ENCODE measurements around the gene RALGDS. TPM values are rescaled to one million over a fixed set of nuclear protein-coding genes. Genes with fewer than 3 reads are reported as not detected.
"Not testable (repeated sequence)": the region's sequence is repeated elsewhere in the genome, so short reads cannot be mapped to it uniquely, and the experiment has no call there.

RALGDS gene
- total and polyA plus RNA-seq, 2 donors: 32.0 to 53.9 TPM

DNA sequence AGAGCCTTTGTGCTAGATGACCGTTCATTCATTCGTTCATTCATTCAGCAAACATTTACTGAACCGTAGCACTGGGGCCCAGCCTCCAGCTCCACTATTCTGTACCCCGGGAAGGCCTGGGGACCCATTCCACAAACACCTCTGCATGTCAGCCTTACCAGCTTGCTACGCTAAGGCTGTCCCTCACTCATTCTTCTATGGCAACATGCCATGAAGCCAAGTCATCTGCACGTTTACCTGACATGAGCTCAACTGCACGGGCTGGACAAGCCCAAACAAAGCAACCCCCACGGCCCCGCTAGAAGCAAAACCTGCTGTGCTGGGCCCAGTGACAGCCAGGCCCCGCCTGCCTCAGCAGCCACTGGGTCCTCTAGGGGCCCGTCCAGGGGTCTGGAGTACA lies 53.2 kb downstream of the RALGDS start:
- WGBS: 77% methylated on average over 11 of the region's 11 CpGs
- H3K4me3 ChIP-seq (ENCODE audit: low read depth, low read length): no peak overlapping the region
- H3K27ac ChIP-seq (ENCODE audit: low read depth): no peak overlapping the region
- H3K4me1 ChIP-seq (ENCODE audit: insufficient read depth): no peaks in the 10 kb centered on the region
- H3K36me3 ChIP-seq (ENCODE audit: insufficient read depth): no peaks in the 10 kb centered on the region
- DNase-seq (ENCODE audit: extremely low spot score): peak; percentile 50

DNA sequence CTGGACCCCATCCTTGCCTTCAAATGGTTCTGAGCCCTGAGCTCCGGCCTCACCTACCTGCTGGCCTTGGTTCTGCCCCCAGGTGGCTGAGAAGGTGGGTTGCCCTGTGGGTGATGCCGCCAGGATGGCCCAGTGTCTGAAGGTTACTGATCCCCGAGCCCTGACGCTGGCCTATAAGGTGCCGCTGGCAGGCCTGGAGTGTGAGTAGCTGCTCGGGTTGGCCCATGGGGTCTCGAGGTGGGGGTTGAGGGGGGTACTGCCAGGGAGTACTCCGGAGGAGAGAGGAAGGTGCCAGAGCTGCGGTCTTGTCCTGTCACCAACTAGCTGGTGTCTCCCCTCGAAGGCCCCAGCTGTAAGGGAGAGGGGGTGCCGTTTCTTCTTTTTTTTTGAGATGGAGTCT lies 54.0 kb downstream of the RALGDS start:
- H3K4me3 ChIP-seq (ENCODE audit: low read depth, low read length): no peak overlapping the region
- no peak for DNase-seq (ENCODE audit: extremely low spot score)
- WGBS: 92% methylated on average over 11 of the region's 11 CpGs

DNA sequence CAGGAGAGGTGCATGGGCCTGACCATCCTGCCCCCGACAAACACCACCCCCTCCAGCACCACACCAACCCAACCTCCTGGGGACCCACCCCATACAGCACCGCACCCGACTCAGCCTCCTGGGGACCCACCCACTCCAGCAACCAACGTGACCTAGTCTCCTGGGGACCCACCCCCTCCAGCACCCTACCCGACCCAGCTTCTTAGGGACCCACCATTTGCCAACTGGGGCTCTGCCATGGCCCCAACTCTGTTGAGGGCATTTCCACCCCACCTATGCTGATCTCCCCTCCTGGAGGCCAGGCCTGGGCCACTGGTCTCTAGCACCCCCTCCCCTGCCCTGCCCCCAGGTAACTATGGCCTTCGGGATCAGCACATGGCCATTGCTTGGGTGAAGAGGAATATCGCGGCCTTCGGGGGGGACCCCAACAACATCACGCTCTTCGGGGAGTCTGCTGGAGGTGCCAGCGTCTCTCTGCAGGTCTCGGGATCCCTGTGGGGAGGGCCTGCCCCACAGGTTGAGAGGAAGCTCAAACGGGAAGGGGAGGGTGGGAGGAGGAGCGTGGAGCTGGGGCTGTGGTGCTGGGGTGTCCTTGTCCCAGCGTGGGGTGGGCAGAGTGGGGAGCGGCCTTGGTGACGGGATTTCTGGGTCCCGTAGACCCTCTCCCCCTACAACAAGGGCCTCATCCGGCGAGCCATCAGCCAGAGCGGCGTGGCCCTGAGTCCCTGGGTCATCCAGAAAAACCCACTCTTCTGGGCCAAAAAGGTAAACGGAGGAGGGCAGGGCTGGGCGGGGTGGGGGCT lies 54.7 kb downstream of the RALGDS start:
- no peak for DNase-seq (ENCODE audit: extremely low spot score)
- no peak overlapping the region for H3K27ac ChIP-seq (ENCODE audit: low read depth)
- H3K4me3 ChIP-seq (ENCODE audit: low read depth, low read length): no peak overlapping the region
- 93% methylated on average over 25 of the region's 25 CpGs for WGBS
- H3K36me3 ChIP-seq (ENCODE audit: insufficient read depth): no peaks in the 10 kb centered on the region
- H3K4me1 ChIP-seq (ENCODE audit: insufficient read depth): no peaks in the 10 kb centered on the region

More for the DNA sequence above, 54.0 kb downstream of the RALGDS start:
- Histone ChIP-seq H3K4me1 (ENCODE audit: insufficient read depth) (no peaks in the 10 kb centered on the region), H3K27ac (ENCODE audit: low read depth) (no peak overlapping the region), H3K36me3 (ENCODE audit: insufficient read depth) (no peaks in the 10 kb centered on the region)

- no peaks in the 10 kb centered on the region for H3K36me3 ChIP-seq (ENCODE audit: insufficient read depth)
- no peak for DNase-seq (ENCODE audit: extremely low spot score)
- no peaks in the 10 kb centered on the region for H3K4me1 ChIP-seq (ENCODE audit: insufficient read depth)
- no peak overlapping the region for H3K4me3 ChIP-seq (ENCODE audit: low read depth, low read length)
- WGBS: 97% methylated on average over 17 of the region's 17 CpGs
- no peak overlapping the region for H3K27ac ChIP-seq (ENCODE audit: low read depth)
These were observed 56.0 kb downstream of the RALGDS start for GRCh38 chr9:133065070-133065388.

- Histone ChIP-seq H3K27ac (ENCODE audit: low read depth) (no peak overlapping the region), H3K4me3 (ENCODE audit: low read depth, low read length) (no peak overlapping the region), H3K36me3 (ENCODE audit: insufficient read depth) (no peaks in the 10 kb centered on the region), H3K4me1 (ENCODE audit: insufficient read depth) (no peaks in the 10 kb centered on the region)
- no peak for DNase-seq (ENCODE audit: extremely low spot score)
- WGBS: 94% methylated on average over 30 of the region's 30 CpGs
These were observed 56.6 kb downstream of the RALGDS start for GRCh38 chr9:133064241-133065069.

DNA sequence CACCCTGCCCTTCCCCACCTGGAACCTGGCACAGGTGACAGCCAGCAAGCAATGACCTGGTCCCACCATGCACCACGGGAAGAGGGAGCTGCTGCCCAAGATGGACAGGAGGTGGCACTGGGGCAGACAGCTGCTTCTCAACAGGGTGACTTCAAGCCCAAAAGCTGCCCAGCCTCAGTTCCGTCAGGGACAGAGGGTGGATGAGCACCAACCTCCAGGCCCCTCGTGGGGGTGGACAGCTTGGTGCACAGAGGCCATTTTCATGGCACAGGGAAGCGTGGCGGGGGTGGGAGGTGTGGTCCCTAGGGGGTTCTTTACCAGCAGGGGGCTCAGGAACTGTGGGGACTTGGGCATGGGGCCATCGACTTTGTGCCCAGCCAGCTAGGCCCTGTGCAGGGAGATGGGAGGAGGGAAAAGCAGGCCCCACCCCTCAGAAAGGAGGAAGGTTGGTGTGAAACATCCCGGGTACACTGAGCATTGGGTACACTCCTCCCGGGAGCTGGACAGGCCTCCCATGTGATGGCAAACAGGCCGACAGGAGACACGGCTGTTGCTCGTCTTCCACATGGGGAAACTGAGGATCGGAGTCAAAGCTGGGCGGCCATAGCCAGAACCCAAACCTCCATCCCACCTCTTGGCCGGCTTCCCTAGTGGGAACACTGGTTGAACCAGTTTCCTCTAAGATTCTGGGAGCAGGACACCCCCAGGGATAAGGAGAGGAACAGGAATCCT lies 57.4 kb downstream of the RALGDS start:
- H3K4me3 ChIP-seq (ENCODE audit: low read depth, low read length): no peak overlapping the region
- H3K36me3 ChIP-seq (ENCODE audit: insufficient read depth): no peaks in the 10 kb centered on the region
- 87% methylated on average over 14 of the region's 14 CpGs for WGBS
- H3K4me1 ChIP-seq (ENCODE audit: insufficient read depth): no peaks in the 10 kb centered on the region
- DNase-seq (ENCODE audit: extremely low spot score): no peak
- H3K27ac ChIP-seq (ENCODE audit: low read depth): no peak overlapping the region

DNA sequence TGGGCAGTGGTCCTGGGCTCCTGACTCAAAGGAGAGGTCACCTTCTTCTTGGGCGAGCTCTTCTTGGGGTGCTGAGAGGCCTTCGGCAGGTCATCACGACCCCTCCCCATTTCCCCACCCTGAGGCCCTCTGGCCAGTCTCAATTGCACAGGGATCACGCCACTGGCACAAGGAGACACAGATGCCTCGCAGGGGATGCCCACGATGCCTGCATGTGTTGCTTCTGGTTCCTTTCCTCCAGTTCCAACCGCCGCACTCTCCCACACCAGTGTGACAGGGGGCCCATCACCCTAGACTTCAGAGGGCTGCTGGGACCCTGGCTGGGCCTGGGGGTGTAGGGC lies 57.9 kb downstream of the RALGDS start:
- WGBS: 93% methylated on average over 8 of the region's 8 CpGs
- no peak for DNase-seq (ENCODE audit: extremely low spot score)
- no peak overlapping the region for H3K4me3 ChIP-seq (ENCODE audit: low read depth, low read length)

GRCh38 chr9:133062569-133062968 lies 58.5 kb downstream of the RALGDS start:
- 80% methylated on average over 3 of the region's 8 CpGs for WGBS
- H3K36me3 ChIP-seq (ENCODE audit: insufficient read depth); DNase-seq (ENCODE audit: extremely low spot score); H3K4me3 ChIP-seq (ENCODE audit: low read depth, low read length); H3K4me1 ChIP-seq (ENCODE audit: insufficient read depth); H3K27ac ChIP-seq (ENCODE audit: low read depth): not testable (repeated sequence)

More for the DNA sequence above, 57.9 kb downstream of the RALGDS start:
- Histone ChIP-seq H3K27ac (ENCODE audit: low read depth) (no peak overlapping the region), H3K36me3 (ENCODE audit: insufficient read depth) (no peaks in the 10 kb centered on the region), H3K4me1 (ENCODE audit: insufficient read depth) (no peaks in the 10 kb centered on the region)

DNA sequence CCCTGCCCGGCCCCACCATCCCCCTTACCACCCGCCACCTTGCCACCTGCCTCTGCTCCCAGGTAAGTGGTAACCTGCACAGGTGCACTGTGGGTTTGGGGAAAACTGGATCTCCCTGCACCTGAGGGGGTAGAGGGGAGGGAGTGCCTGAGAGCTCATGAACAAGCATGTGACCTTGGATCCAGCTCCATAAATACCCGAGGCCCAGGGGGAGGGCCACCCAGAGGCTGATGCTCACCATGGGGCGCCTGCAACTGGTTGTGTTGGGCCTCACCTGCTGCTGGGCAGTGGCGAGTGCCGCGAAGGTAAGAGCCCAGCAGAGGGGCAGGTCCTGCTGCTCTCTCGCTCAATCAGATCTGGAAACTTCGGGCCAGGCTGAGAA lies 59.3 kb downstream of the RALGDS start, which contains the start of gene CEL:
CEL (plus strand) TSS at position 218 of the 382 bp plus-strand sequence; CDS start at position 240, 22 bp downstream.
- not testable (repeated sequence) for H3K4me1 ChIP-seq (ENCODE audit: insufficient read depth); DNase-seq (ENCODE audit: extremely low spot score); H3K27ac ChIP-seq (ENCODE audit: low read depth); H3K4me3 ChIP-seq (ENCODE audit: low read depth, low read length); H3K36me3 ChIP-seq (ENCODE audit: insufficient read depth)
- WGBS: 70% methylated on average over 3 of the region's 9 CpGs

DNA sequence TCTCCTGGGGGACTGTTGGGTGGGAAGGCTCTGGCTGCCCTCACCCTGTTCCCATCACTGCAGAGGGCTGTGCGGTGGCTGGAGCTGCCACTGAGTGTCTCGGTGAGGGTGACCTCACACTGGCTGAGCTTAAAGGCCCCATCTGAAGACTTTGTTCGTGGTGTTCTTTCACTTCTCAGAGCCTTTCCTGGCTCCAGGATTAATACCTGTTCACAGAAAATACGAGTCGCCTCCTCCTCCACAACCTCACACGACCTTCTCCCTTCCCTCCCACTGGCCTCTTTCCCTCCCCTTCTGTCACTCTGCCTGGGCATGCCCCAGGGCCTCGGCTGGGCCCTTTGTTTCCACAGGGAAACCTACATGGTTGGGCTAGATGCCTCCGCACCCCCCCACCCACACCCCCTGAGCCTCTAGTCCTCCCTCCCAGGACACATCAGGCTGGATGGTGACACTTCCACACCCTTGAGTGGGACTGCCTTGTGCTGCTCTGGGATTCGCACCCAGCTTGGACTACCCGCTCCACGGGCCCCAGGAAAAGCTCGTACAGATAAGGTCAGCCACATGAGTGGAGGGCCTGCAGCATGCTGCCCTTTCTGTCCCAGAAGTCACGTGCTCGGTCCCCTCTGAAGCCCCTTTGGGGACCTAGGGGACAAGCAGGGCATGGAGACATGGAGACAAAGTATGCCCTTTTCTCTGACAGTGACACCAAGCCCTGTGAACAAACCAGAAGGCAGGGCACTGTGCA lies 59.8 kb downstream of the RALGDS start:
- not testable (repeated sequence) for H3K36me3 ChIP-seq (ENCODE audit: insufficient read depth); H3K4me3 ChIP-seq (ENCODE audit: low read depth, low read length); H3K4me1 ChIP-seq (ENCODE audit: insufficient read depth); H3K27ac ChIP-seq (ENCODE audit: low read depth)
- whole genome bisulfite sequencing: 57% methylated on average over 14 of the region's 14 CpGs
- peak; percentile 26 for DNase-seq (ENCODE audit: extremely low spot score)

DNA sequence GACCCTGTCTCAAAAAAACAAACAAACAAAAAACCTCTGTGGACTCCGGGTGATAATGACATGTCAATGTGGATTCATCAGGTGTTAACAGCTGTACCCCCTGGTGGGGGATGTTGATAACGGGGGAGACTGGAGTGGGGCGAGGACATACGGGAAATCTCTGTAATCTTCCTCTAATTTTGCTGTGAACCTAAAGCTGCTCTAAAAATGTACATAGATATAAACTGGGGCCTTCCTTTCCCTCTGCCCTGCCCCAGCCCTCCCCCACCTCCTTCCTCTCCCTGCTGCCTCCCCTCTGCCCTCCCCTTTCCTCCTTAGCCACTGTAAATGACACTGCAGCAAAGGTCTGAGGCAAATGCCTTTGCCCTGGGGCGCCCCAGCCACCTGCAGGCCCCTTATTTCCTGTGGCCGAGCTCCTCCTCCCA lies 60.6 kb downstream of the RALGDS start:
- no peaks in the 10 kb centered on the region for H3K4me1 ChIP-seq (ENCODE audit: insufficient read depth)
- no peak overlapping the region for H3K27ac ChIP-seq (ENCODE audit: low read depth)
- DNase-seq (ENCODE audit: extremely low spot score): no peak
- H3K36me3 ChIP-seq (ENCODE audit: insufficient read depth): no peaks in the 10 kb centered on the region
- 47% methylated on average over 6 of the region's 6 CpGs for WGBS
- no peak overlapping the region for H3K4me3 ChIP-seq (ENCODE audit: low read depth, low read length)

DNA sequence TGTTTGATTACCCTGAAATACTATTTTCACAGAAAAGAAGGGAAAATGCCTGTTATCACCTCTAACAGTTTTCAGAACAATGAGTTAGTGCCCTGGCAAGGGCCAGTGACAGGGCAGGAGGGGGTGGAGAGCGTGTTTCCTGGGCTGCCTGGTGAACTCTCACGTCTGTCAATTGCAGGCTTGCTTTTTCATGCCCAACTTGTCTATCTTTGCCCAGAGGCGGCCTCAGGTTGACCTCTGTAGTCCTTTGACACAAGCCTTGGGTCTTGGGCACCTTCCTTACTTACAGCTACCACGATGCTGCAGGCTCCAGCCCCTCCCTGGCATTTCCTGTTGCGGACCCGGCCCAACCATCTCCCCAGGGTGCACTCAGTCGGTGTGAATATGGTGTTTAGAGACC lies 61.4 kb downstream of the RALGDS start:
- no peak overlapping the region for H3K27ac ChIP-seq (ENCODE audit: low read depth)
- 56% methylated on average over 7 of the region's 7 CpGs for WGBS
- no peaks in the 10 kb centered on the region for H3K4me1 ChIP-seq (ENCODE audit: insufficient read depth)
- no peak for DNase-seq (ENCODE audit: extremely low spot score)
- H3K36me3 ChIP-seq (ENCODE audit: insufficient read depth): no peaks in the 10 kb centered on the region
- H3K4me3 ChIP-seq (ENCODE audit: low read depth, low read length): no peak overlapping the region

All from urinary bladder (tissue), 4 donors.